T-helper 1 cell treated with Interleukin-12 subunit alpha and Interleukin-12 subunit beta and Interleukin-4 antibody, amounts not matched to agents 30 ng/mL and 1 ng/mL, for 36 hours (primary cell): Measurements from ENCODE around the gene IMMP2L. TPM values are rescaled to one million over a fixed set of nuclear protein-coding genes. Genes with fewer than 3 reads are reported as not detected.

Experiments used
- intact Hi-C: fragments of 100-400 bp; cut with micrococcal nuclease; formaldehyde crosslinking; loops from one replicate; pipeline ENCODE4 v1.15.1; 2024
- total RNA-seq: library from RNA; stranded (reverse); gene quantifications from 2 replicates; pipeline ENCODE4 v1.2.3, GENCODE V29; 2022

Gene IMMP2L
- total RNA-seq, 1 donor from 2014 or later = 10.4 TPM

GRCh38 chr7:111050875-111051416 lies 511.3 kb downstream of the IMMP2L start:
- intact Hi-C loops = no loop called here

GRCh38 chr7:111049971-111050680 lies 512.2 kb downstream of the IMMP2L start:
- intact Hi-C loops = loop anchor here (1.0 kb wide), 1 partner anchor 460 kb away; no protein-coding TSS in a partner anchor

GRCh38 chr7:111047595-111047994 lies 514.7 kb downstream of the IMMP2L start:
- intact Hi-C loops = no loop called here

GRCh38 chr7:111045449-111045848 lies 516.8 kb downstream of the IMMP2L start:
- intact Hi-C loops = no loop called here

- intact Hi-C loops = loop anchor here (1.0 kb wide), 1 partner anchor 9 kb away; no protein-coding TSS in a partner anchor
These were observed 518.7 kb downstream of the IMMP2L start for GRCh38 chr7:111043561-111043960.

- intact Hi-C loops = loop anchor here (1.0 kb wide), 1 partner anchor 9 kb away; no protein-coding TSS in a partner anchor
These were observed 519.5 kb downstream of the IMMP2L start for GRCh38 chr7:111042842-111043241.

GRCh38 chr7:111041577-111041976 lies 520.7 kb downstream of the IMMP2L start:
- intact Hi-C loops = no loop called here

GRCh38 chr7:111038185-111038584 lies 524.1 kb downstream of the IMMP2L start:
- intact Hi-C loops = no loop called here

- intact Hi-C loops = no loop called here
These were observed 530.4 kb downstream of the IMMP2L start for GRCh38 chr7:111031916-111032315.

- intact Hi-C loops = no loop called here
These were observed 532.0 kb downstream of the IMMP2L start for GRCh38 chr7:111030336-111030735.

GRCh38 chr7:111029574-111030251 lies 532.6 kb downstream of the IMMP2L start:
- intact Hi-C loops = no loop called here

GRCh38 chr7:111029141-111029572 lies 533.1 kb downstream of the IMMP2L start:
- intact Hi-C loops = no loop called here

GRCh38 chr7:111027396-111027795 lies 534.9 kb downstream of the IMMP2L start:
- intact Hi-C loops = loop anchor here (1.0 kb wide), 1 partner anchor 111 kb away; no protein-coding TSS in a partner anchor

- intact Hi-C loops = loop anchor here (1.0 kb wide), 1 partner anchor 111 kb away; no protein-coding TSS in a partner anchor
These were observed 535.5 kb downstream of the IMMP2L start for GRCh38 chr7:111026806-111027205.

- intact Hi-C loops = no loop called here
These were observed 535.9 kb downstream of the IMMP2L start for GRCh38 chr7:111026343-111026742.

GRCh38 chr7:111025006-111025405 lies 537.3 kb downstream of the IMMP2L start:
- intact Hi-C loops = loop anchor here (1.0 to 2.0 kb wide), 8 partner anchors 8 to 537 kb away; partner anchors contain the start of gene IMMP2L

GRCh38 chr7:111018960-111019736 lies 543.1 kb downstream of the IMMP2L start:
- intact Hi-C loops = loop anchor here (10.0 kb wide), 1 partner anchor 1186 kb away; the partner anchor contains the start of genes DOCK4 and ZNF277

- intact Hi-C loops = loop anchor here (10.0 kb wide), 1 partner anchor 1186 kb away; the partner anchor contains the start of genes DOCK4 and ZNF277
These were observed 543.8 kb downstream of the IMMP2L start for GRCh38 chr7:111018447-111018846.

GRCh38 chr7:111014079-111014478 lies 548.2 kb downstream of the IMMP2L start:
- intact Hi-C loops = loop anchor here (5.0 to 10.0 kb wide), 3 partner anchors 132 to 1191 kb away; partner anchors contain the start of genes DOCK4, IMMP2L and ZNF277

- intact Hi-C loops = loop anchor here (1.0 to 10.0 kb wide), 9 partner anchors 12 to 1192 kb away; partner anchors contain the start of genes DOCK4, IMMP2L, LRRN3 and ZNF277
These were observed 549.3 kb downstream of the IMMP2L start for GRCh38 chr7:111012799-111013675.
